ENCODE data around the gene PIAS1.
A peak's percentile ranks its signal among the peaks of the same experiment; 100 is the strongest.
"Not testable (repeated sequence)": the region's sequence is repeated elsewhere in the genome, so short reads cannot be mapped to it uniquely, and the experiment has no call there.

The PIAS1 gene

DNA sequence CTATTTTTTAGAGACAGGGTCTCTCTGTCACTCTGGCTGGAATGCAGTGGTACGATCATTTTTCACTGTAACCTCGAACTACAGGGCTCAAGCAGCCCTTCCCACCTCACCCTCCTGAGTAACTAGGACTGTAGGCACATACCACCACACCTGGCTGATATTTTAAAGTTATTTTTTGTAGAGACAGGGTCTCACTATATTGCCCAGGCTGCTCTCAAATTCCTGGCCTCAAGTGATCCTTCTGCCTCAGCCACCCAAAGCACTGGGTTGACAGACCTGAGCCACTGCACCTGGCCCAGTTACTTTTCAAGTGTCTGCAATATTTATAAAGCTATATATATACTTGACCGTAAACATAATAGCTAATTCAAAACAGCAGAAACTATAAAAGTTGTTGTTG is 75.0 kb downstream of the PIAS1 start:
- peak in 1 of 3 experiments; percentile 16 for DNase-seq

GRCh38 chr15:68130851-68131250 is 76.7 kb downstream of the PIAS1 start:
- no peak for DNase-seq

DNA sequence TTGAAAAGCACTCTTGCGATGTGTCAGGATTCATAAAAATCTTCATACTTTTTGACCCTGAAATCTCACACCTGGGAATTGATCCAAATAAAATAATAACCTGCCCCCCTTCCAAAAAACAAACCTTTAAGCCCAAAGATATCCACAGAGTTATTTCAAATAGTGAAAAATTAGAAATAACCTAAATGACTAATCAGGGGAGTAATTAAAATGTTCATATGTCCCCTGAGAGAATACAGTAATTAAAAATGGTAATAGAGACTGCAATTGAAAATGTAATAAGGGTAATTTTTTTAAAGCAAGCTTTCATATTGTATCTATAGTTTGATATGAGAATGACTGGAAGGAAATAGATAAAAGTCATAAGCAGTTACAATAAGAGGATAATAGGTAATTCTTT is 83.0 kb downstream of the PIAS1 start:
- DNase-seq = no peak

DNA sequence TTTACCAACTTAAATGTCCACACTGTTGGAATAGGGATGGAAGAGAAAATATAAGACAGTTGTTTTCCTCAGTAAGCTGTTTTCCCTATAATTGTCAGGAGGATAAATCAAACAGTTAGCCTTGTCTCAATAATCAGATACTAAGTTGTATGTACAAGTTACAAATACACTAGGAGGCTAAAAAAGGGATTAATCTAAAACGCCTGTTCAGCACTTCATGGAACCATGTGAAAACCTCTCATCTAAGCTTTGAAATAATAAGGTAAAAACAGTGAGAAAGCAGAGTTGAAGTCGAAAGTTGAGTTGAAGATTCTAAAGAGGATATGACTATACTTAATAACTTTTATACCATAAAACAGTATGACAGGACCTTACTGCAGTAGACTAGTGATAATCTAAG is 89.0 kb downstream of the PIAS1 start:
- no peak for DNase-seq

DNA sequence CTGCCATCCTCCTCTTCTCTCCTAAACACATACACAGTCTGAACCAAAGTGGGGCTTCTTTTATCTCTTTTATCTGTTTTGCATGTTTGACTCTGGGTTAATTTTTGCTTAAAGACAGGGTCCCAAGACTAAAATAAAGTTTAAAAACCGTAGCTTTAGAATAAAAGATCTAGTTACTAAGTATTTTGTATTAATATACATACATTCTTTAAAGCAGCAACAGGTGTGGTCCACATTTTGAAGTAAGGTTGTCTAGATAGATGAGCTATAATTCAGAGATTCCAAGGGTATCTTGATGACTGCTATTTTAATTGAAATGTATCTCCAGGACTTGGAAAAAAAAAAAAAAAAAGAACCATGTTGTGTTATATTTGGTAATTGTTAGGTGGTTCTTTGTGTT is 89.7 kb downstream of the PIAS1 start:
- DNase-seq = no peak

- no peak for DNase-seq
Measured at GRCh38 chr15:68145706-68146105, 91.6 kb downstream of the PIAS1 start.

DNA sequence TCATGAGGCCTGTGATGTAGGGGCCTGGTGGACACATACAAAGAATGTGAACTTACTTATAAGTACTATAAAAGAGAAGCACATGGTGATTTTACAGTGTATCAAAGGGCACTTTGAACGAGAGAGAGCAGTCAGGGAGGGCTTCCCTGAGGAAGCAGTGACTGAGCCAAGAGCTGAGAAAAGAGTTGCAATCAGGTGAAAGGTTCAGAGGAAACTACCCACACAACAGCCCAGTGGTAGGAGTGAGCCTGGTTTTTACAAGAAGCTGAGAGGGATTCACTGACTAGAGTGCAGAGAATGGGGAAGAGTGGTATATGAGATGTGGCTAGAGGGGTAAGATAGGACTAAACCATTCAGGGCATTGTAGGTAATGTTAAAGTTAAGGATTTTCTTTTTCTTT is 93.9 kb downstream of the PIAS1 start:
- DNase-seq = no peak

GRCh38 chr15:68149059-68149458 is 94.9 kb downstream of the PIAS1 start:
- DNase-seq = no peak

GRCh38 chr15:68150187-68150586 is 96.1 kb downstream of the PIAS1 start:
- DNase-seq = no peak

GRCh38 chr15:68151277-68151676 is 97.2 kb downstream of the PIAS1 start:
- DNase-seq = no peak

DNA sequence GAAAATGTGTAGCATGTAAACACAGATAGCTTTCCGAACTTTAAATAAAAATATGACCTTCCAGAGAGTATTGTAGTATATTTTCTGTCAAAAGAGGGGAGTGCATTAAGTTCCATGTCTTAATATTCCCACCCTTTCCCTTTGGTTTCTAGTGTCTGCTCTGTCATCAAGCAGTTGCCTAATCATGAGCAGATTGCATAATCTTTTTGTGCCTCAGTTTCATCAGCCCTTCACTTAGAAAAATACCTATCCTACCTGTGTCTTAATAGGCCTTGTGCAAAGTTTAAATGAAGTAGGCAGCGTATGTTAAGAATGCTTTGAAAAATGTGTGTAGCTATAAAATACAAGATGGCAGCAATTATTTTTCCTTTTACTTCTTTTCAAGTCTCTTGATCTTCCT is 98.2 kb downstream of the PIAS1 start:
- no peak for DNase-seq

GRCh38 chr15:68154923-68155559 is 100.9 kb downstream of the PIAS1 start:
- peak; percentile 33 to 80 (median 35) for DNase-seq

DNA sequence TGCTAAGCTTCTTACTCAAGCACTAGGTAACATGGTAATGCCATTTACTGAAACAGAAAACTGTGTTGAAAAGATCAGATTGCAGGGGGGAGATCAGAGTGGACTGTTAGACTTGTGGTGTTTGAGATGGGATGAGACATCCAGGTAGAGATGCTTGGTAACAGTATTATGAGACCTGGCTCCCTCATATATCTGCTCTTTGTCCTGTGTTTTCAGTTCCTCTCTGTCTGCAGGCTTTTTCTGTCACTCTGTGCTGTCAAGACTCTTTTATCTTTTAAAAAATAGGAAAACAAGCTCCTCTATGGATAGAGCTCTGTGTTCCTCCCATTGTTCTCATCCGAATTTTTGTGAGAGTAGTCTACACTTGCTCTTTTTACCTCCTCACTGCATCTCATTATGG is 103.0 kb downstream of the PIAS1 start:
- DNase-seq = no peak

GRCh38 chr15:68158046-68158628 is 104.0 kb downstream of the PIAS1 start:
- no peak for DNase-seq

DNA sequence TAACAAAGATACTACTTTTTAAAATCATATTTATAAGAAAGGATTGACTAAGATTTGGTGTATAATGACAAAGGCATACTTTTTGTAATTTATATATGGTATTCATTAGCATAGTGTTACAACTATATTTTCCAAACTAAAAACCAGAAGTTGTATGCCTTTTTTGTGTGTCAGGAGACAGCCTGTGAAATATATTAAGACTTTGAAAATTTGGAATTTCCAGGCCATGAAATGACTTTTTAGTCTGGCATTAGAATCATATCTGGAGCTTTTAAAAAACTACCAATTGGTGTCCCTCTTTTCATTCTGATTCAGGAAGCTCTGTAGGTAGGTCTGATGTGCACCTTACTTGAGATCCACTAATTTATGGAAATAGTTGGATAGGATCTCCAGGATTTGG is 109.1 kb downstream of the PIAS1 start:
- DNase-seq = no peak

DNA sequence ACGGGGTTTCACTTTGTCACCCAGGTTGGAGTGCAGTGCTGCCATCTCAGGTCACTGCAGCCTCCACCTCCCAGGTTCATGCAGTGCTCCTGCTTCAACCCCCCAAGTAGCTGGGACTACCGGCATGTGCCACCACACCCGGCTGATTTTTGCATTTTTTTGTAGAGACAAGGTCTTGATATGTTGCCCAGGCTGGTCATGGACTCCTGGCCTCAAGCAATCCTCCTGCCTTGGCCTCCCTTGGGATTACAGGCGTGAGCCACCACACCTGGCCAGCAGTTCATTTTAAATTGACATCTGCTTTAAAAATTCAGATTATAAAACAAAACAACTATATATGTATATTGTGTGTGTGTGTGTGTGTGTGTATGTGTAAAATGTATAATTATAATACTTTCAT is 112.7 kb downstream of the PIAS1 start:
- DNase-seq = no peak

- not testable (repeated sequence) for DNase-seq
Measured at GRCh38 chr15:68172037-68172436, 117.9 kb downstream of the PIAS1 start.

DNA sequence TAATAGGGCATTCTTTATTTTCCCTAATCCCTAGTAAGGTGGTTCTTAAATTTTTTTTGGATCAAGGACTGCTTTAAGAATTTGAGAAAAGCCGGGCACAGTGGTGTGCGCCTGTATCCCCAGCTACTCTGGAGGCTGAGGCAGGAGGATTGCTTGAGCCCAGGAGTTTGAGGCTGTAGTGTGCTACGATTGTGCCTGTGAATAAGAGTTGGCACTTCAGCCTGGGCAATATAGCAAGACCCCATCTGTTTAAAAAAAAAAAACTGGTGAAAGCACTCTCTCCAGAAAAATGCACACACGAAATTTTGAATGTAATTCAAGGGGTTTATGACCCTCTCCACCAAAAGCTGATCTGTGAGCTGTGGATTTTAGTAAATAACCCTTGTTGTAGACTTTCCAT is 119.0 kb downstream of the PIAS1 start:
- DNase-seq = no peak

- DNase-seq = no peak
Measured at GRCh38 chr15:68175526-68175925, 121.4 kb downstream of the PIAS1 start.

DNA sequence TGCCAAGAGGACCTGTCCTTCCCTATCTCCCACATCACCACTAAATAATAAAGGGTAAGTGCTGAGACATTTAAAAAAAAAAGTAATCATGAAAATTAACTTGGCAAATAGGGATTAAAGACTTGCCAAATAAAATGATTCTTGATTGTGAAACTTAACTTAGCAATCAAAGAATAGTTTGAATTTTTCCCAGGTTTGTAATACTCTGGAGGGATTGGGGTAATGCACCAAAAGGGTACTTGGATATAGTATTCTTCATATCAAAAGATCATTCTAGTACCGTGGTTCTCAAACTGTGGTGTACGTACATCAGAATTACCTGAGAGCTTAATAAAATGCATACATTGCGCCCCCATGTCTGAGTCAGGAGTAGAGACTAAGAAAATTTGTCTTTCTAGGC is 122.5 kb downstream of the PIAS1 start:
- no peak for DNase-seq

DNA sequence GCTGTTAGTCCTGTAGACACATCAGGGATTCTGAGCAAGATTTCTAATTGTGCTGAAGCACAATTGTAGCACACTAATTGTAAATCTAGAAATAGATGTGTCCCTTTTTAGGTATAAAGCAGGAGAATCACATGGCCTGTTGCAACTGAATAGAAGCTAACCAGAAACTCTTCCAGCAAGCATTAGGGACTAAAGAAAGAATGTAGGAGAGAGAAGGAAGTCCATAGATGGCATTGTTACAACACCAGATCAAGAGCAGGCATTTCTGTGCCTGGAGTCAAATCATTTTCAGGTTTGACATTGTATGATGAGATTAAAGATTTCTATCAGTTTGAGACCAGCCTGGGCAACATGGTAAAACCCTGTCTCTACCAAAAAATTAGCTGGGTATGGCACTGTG is 123.6 kb downstream of the PIAS1 start:
- no peak for DNase-seq

DNA sequence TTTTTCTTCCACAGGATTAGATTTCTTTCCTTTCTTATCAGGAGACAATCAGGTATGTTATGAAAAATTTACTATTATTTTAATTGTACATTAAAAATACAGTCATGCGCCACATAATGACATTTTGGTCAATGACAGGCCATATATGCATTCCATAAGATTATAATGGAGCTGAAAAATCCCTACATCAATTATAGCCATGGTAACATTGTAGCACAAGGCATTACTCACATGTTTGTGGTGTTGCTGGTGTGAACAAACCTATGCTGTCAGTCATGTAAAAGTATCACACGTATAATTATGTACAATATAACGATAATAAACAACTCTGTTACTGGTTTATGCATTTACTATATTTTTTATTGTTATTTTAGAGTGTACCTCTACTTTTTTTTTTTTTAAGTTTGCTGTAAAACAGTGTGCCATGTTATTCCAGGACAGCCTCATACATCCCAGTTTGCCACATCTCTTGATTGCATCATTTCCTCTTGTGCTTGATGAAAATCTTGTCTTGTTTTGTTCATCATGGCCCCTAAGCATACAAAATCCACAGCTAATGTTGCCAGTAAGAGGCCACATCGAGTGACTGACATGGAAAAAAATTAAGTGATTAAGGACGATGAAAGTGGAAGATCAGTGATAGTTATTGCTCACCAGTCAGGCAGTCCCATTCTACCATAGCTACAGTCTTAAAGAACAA is 129.7 kb downstream of the PIAS1 start:
- DNase-seq = no peak

GRCh38 chr15:68184616-68185480 is 130.7 kb downstream of the PIAS1 start:
- no peak for DNase-seq

All from NCI-H1417 (cell line).